Brain pericyte (primary cell): Measurements from ENCODE around the gene KDM6B.

Experiments used
- DNase-seq: peaks from one replicate; pipeline ENCODE4 v3.0.0-alpha.2; 2012; ENCODE audit warnings: low read depth, low spot score

Gene KDM6B

DNA sequence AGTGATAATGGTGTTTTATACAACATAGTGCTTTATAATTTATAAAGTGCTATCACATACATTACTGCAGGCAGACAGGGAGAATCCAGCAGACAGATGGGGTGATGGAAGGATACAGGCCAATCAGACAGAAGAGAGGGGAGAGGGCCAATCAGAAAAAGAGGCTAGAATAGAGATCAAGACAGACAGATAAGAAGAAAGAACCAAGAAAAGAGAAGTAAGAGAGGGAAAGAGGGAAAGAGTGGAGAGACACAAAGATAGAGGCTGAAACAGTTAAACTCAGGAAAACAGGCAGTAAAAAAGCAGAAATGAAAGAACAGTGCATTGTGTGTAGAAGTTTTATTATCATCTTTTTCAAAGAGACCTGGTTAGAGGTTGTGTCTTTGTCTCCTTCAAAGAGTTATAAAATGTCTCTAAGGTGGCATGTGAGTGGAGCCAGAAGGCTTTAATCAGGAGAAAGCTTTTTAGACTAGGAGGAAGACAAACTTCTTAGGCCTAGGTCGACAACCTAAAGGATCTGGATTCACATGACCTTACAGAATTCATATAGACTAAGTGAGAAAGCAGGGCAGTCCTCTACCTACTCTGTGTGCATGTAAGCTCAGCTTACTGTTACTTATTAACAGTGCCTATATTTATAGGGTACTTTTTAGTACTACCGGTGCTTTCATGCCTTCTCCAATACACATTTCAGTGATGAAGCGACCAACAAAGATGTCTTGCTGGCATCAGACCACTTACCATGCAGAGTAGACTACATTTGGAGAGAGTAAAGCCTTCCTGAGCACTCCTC, 46.3 kb downstream of the KDM6B start:
- DNase-seq: no peak

DNA sequence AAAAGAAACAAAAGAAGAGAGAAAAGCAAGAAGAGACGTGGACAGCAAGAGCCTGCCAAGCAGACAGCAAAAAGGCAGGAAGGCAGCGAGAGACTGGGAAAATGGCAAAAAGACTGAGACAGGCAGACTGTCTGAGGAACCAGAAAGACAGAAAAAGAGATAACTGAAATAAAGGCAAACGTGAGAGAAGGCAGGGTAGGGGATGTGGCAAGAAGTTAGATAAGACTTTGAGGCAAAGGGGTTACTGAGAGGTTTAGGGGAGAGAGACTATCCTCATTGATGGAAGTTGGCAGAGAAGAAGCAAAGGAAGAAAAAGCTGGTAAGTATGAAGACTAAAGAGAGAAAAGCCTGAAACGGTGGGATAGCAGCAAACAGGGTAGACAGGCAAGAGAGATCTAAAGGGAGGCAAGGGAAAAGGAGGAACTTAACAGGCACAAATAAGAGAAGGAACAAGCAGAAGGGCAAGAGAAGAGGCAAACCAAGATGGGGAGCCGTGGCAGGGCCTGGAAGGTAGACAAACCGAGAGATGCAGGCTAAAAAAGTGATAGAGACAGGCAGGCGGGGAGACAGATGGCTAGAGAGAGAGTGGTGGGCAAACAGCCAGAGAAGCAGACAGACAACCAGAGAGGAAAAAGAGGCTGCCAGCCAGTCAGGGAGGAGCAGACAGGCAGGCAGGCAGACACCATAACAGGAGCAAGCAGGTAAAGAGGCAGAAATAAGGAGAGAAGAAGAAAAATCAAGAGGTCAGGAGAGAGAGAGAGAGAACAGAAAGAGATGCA, 47.4 kb downstream of the KDM6B start:
- DNase-seq: no peak

DNA sequence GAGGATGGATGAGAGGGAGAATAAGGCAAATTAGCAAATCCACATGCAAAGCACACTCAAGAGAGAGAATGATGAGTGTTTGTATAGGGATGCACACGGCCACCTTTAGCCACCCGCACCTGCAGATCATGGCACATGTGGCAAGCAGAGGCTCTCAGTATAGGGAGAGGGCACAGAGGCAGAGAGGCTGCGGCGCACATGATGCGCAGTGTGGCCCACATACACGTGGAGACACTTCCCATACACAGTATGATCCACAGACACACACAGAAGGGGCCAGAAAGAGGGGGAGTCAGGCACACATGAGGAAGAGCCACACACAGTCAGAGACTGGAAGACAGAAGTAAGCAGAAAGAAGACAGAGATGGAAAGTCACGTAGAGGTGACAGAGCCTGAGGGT, 48.1 kb downstream of the KDM6B start:
- no peak for DNase-seq

DNA sequence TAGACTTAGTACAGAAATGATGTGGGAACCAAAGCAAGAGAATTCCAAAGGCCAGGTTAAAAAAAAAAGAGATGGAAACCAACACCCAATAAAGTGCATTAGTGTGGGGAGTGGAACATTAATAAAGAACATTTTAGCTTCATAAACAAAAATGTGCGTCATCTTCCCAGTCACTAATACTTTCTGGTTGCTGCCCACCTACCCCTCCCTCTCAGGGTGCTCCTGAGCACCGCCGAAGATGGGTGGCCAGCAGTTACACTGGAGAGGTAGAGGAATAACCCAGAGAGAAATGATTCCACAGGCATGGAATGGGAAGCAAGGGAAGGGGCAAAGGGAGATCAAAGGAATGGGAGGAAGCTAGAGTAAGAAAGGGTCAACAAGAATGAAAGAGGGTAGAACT, 48.6 kb downstream of the KDM6B start:
- no peak for DNase-seq
